22Rv1 (cell line): ENCODE data around the gene ZNF41.

Source experiments
- ZFX ChIP-seq: fragments of 450-650 bp; IDR thresholded peaks from 2 replicates; pipeline ENCODE4 v1.6.1; 2017; ENCODE audit warnings: antibody characterized with exemption, borderline replicate concordance
- TF ChIP-seq, protein P1 (sequence below): fragments of 450-650 bp; IDR thresholded peaks from 2 replicates; pipeline ENCODE4 v1.5.1; 2017; ENCODE audit warnings: mild to moderate bottlenecking

DNA sequence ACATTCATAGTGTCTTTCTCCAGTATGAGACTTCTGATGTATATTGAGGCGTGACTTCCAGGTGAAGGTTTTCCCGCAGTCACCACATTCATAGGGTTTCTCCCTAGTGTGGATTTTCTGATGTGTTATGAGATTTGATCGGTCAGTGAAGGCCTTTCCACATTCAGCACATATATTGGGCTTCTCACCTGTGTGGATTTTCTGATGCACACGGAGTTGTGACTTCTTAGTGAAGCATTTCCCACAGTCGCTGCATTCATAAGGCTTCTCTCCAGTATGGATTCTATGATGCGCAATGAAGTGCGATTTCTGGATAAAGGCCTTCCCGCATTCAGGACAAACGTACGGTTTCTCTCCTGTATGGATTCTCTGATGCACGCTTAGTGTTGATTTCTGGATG lies 35.4 kb downstream of the ZNF41 start:
- TF ChIP-seq ZFX: no peak
- TF ChIP-seq, protein P1, sequence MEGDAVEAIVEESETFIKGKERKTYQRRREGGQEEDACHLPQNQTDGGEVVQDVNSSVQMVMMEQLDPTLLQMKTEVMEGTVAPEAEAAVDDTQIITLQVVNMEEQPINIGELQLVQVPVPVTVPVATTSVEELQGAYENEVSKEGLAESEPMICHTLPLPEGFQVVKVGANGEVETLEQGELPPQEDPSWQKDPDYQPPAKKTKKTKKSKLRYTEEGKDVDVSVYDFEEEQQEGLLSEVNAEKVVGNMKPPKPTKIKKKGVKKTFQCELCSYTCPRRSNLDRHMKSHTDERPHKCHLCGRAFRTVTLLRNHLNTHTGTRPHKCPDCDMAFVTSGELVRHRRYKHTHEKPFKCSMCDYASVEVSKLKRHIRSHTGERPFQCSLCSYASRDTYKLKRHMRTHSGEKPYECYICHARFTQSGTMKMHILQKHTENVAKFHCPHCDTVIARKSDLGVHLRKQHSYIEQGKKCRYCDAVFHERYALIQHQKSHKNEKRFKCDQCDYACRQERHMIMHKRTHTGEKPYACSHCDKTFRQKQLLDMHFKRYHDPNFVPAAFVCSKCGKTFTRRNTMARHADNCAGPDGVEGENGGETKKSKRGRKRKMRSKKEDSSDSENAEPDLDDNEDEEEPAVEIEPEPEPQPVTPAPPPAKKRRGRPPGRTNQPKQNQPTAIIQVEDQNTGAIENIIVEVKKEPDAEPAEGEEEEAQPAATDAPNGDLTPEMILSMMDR: no peak
